ENCODE results near the gene MRPL34. TPM values are rescaled to one million over a fixed set of nuclear protein-coding genes. Genes with fewer than 3 reads are reported as not detected.

The MRPL34 gene
- total RNA-seq, 1 donor from 2014 or later: 84.9 TPM

DNA sequence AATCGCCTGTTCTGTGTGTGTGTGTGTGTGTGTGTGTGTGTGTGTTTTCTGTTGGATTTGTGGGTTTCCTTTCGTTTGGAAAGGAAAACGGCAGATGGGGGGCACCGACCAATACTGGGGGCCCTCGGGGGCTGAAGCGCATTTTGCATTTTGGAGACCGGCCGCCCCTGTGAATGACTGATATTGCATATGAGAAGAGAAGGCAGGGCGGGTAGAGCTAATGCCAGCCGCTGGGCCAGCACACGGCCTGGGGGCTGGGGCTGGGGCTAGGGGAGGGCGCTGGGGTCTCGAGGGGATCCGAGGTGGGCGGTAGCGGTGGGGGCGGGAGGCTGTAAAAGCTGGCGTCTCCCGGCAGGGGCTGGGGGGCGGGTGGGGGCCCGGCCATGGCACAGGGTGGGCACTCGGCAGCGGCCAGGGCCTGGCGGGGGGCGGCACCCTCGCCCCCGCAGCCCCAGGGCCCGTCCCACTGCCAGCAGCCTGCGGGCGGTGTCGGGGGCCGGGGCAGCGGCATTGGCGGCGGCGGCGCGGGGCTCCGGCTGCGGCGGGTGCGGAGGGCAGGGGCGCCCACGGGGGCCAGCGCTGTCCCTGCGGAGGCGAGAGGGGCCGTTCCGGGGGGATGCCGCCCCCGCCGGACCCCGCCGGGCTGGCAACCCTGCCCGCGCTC, 17.8 kb downstream of the MRPL34 start:
- Histone ChIP-seq H3K4me3 (no peak overlapping the region), H3K4me1 (no peaks in the 10 kb centered on the region), H3K9me3 (no peaks in the 10 kb centered on the region), H3K27ac (no peak overlapping the region), H3K36me3 (peaks cover 30% of the 10 kb centered on the region), H3K27me3 (no peaks in the 10 kb centered on the region)
- no peak for TF ChIP-seq CTCF (IDR thresholded peaks at IDR 0.05)
- ATAC-seq (no peak), DNase-seq (no peak)
- intact Hi-C loops (cut with DNase I): no loop called here

DNA sequence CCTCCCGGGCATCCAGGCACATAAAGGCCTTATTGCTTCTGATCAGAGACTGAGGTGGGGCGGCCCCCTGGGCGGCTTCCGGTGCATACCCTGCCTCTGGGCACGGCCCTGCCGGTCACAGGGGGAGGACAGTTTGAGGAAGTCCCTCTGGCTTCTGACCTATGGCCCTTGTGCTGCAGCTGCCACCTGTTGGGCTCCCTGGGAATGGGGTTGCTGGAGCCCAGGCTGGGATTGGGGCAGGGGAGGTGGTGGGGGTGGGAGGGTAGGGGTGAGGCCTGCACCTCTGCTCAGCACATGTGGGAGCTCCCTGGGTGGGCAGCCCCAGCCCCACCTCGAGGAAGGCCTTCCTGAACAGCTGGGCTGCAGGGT, 18.3 kb downstream of the MRPL34 start:
- no peak overlapping the region for H3K4me3 ChIP-seq

GRCh38 chr19:17324357-17325114, 18.9 kb downstream of the MRPL34 start:
- no peak overlapping the region for H3K4me3 ChIP-seq
- H3K4me1 ChIP-seq: no peaks in the 10 kb centered on the region
- H3K36me3 ChIP-seq: peaks cover 25% of the 10 kb centered on the region
- H3K27ac ChIP-seq: no peak overlapping the region
- intact Hi-C loops (cut with DNase I): no loop called here
- no peak for DNase-seq
- ATAC-seq: no peak
- H3K27me3 ChIP-seq: no peaks in the 10 kb centered on the region
- no peaks in the 10 kb centered on the region for H3K9me3 ChIP-seq
- no peak for TF ChIP-seq CTCF (IDR thresholded peaks at IDR 0.05)

More for the DNA sequence above, 18.3 kb downstream of the MRPL34 start:
- Histone ChIP-seq H3K9me3 (no peaks in the 10 kb centered on the region), H3K4me1 (no peaks in the 10 kb centered on the region), H3K36me3 (peaks cover 30% of the 10 kb centered on the region), H3K27me3 (no peaks in the 10 kb centered on the region), H3K27ac (no peak overlapping the region)
- ATAC-seq (peak; percentile 37), DNase-seq (no peak)
- intact Hi-C loops (cut with DNase I): no loop called here
- TF ChIP-seq CTCF (IDR thresholded peaks at IDR 0.05): peak; percentile 10

- H3K27ac ChIP-seq: no peak overlapping the region
- H3K36me3 ChIP-seq: peaks cover 19% of the 10 kb centered on the region
- no peaks in the 10 kb centered on the region for H3K27me3 ChIP-seq
- no peak for TF ChIP-seq CTCF (IDR thresholded peaks at IDR 0.05)
- DNase-seq (no peak), ATAC-seq (no peak)
- H3K9me3 ChIP-seq: no peaks in the 10 kb centered on the region
- H3K4me3 ChIP-seq: no peak overlapping the region
- no peaks in the 10 kb centered on the region for H3K4me1 ChIP-seq
- intact Hi-C loops (cut with DNase I): no loop called here
Measured at GRCh38 chr19:17325133-17325532, 19.5 kb downstream of the MRPL34 start.

- intact Hi-C loops (cut with DNase I): no loop called here
- DNase-seq: no peak
- no peaks in the 10 kb centered on the region for H3K9me3 ChIP-seq
- no peak for TF ChIP-seq CTCF (IDR thresholded peaks at IDR 0.05)
- no peak for ATAC-seq
- H3K4me1 ChIP-seq: no peaks in the 10 kb centered on the region
- no peak overlapping the region for H3K27ac ChIP-seq
- no peaks in the 10 kb centered on the region for H3K27me3 ChIP-seq
- H3K36me3 ChIP-seq: peaks cover 10% of the 10 kb centered on the region
- H3K4me3 ChIP-seq: no peak overlapping the region
Measured at GRCh38 chr19:17325881-17326594, 20.4 kb downstream of the MRPL34 start.
